Activated CD4-positive, alpha-beta T cell treated with anti-CD3 and anti-CD28 coated beads for 48 hours (primary cell): ENCODE results near the gene MORF4L2.
"Not testable (repeated sequence)": the region's sequence is repeated elsewhere in the genome, so short reads cannot be mapped to it uniquely, and the experiment has no call there.

Source experiments
- DNase-seq: peaks from one replicate; pipeline ENCODE4 v3.0.0-alpha.2; 2020

MORF4L2 gene

GRCh38 chrX:103678199-103678993 lies 8.1 kb downstream of the MORF4L2 start:
- no peak for DNase-seq

GRCh38 chrX:103674531-103675454 lies 11.7 kb downstream of the MORF4L2 start:
- no peak for DNase-seq

DNA sequence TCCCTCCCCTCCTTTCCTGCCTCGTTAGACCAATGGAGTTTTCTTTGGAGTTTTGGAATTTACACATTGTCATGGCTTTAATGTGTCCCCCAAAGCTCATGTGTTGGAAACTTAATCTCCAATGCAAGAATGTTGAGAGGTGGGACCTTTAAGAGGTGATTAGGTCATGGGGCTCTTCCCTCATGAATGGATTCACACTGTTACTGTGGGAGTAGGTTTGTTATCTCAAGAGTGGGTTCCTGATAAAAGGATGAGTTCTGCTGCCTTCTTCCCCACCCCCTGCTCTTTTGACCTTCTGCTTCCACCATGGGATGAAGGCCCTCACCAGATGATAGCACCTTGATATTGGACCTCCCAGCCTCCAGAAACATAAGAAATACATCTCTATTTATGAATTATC lies 16.8 kb downstream of the MORF4L2 start:
- DNase-seq: no peak

GRCh38 chrX:103666202-103667107 lies 20.0 kb downstream of the MORF4L2 start:
- no peak for DNase-seq

DNA sequence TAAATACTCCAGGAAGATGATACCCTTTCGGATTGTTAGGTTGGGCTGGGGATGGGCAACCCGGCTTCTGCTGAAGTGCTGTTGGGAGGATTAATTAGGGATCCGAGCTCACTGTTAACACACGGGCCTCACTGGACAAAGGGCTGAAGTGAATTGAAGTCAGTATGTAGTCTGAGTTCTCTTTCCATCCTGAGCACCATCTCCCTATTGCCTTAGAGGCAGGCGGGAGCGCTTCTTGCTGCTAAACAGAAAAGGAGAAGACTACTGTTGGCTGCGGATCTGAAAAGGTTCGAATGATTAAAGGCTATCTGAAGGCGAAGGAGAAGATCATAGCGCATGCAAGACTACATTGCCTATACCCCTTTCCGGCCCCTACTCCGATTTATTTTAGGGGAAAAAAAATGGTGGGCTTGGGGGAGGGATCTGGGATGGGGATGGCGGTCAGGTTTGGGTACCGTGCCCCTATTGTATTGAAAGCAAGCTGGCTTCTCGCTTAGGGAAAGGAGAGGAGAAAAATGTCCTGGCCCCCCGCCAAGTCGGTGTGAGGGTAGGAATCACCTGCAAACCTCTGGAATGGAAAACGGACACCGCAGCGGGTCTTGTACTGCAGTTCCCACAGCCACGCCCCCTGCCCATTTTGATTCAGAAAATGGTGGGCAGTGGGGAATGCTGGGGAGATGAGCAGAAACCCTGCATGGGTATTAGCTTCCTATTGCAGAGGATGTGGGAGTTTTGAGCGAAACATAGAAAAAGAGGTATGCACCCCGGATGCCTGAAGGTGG lies 22.3 kb downstream of the MORF4L2 start:
- no peak for DNase-seq

DNA sequence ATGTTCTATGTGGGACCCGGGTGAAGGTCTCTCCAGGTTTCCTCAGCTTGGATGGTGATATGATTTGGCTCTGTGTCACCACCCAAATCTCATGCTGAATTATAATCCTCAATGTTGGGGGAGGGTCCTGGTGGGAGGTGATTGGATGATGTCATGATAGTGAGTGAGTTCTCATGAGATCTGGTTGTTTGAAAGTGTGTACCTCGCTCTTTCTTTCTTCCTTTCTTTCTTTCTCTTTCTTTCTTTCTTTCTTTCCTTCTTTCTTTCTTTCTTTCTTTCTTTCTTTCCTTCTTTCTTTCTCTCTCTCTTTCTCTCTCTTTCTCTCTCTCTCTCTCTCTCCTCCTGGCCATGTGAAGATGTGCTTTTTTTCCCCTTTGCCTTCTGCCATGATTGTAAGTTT lies 27.0 kb downstream of the MORF4L2 start:
- DNase-seq: not testable (repeated sequence)

- no peak for DNase-seq
Observed at GRCh38 chrX:103658681-103659433, 27.6 kb downstream of the MORF4L2 start.

- DNase-seq: not testable (repeated sequence)
Observed at GRCh38 chrX:103657066-103657465, 29.4 kb downstream of the MORF4L2 start.

GRCh38 chrX:103656617-103657016 lies 29.9 kb downstream of the MORF4L2 start:
- no peak for DNase-seq

- not testable (repeated sequence) for DNase-seq
Observed at GRCh38 chrX:103655230-103656000, 31.1 kb downstream of the MORF4L2 start.

GRCh38 chrX:103651151-103651773 lies 35.2 kb downstream of the MORF4L2 start:
- DNase-seq: no peak

- no peak for DNase-seq
Observed at GRCh38 chrX:103647630-103648029, 38.9 kb downstream of the MORF4L2 start.

DNA sequence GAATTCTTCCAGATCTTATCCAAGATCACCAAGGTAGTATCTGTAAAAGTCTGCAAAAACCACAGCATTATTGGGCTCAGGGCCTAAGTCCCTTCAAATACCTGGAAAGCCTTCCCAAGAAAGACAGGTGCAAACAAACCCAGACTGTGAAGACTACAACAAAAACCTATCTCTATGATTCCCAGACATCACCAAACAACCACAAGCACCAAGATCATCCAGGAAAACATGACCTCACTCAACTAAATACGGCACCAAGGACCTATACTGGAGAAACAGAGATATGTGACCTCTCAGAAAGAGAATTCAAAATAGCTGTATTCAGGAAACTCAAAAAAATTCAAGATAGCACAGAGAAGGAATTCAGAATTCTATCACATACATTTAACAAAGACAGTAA lies 42.4 kb downstream of the MORF4L2 start:
- DNase-seq: no peak

DNA sequence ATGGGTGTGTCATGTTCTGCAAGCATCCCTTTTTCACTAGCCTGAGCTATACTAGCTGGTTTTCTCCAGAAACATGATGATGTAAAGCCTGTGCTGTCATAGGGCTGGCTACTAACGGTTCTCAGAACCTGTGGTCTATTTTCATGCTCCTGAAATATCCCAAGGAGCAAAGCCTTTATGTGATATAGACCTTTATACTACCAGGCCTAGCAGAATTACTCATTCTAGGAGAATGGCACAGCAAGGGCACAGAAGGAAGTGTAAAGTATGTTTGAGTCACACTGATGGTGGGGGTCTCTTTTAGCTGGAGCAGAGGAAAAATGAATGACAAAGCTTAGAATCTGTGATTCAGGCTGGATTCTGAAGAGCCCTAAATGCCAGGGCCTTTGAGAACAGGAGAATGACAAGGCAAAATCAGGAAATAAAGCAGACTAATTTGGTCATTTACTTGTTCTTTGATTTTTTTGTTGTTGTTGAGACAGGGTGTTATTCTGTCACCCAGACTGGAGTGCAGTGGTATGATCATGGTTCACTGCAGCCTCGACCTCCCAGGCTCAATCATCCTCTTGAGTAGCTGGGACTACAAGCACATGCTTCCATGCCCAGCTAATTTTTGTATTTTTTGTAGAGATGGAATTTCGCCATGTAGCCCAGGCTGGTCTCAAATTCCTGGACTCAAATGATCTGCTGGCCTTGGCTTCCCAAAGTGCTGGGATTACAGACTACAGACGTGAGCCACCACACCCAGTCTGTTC lies 45.9 kb downstream of the MORF4L2 start:
- no peak for DNase-seq

DNA sequence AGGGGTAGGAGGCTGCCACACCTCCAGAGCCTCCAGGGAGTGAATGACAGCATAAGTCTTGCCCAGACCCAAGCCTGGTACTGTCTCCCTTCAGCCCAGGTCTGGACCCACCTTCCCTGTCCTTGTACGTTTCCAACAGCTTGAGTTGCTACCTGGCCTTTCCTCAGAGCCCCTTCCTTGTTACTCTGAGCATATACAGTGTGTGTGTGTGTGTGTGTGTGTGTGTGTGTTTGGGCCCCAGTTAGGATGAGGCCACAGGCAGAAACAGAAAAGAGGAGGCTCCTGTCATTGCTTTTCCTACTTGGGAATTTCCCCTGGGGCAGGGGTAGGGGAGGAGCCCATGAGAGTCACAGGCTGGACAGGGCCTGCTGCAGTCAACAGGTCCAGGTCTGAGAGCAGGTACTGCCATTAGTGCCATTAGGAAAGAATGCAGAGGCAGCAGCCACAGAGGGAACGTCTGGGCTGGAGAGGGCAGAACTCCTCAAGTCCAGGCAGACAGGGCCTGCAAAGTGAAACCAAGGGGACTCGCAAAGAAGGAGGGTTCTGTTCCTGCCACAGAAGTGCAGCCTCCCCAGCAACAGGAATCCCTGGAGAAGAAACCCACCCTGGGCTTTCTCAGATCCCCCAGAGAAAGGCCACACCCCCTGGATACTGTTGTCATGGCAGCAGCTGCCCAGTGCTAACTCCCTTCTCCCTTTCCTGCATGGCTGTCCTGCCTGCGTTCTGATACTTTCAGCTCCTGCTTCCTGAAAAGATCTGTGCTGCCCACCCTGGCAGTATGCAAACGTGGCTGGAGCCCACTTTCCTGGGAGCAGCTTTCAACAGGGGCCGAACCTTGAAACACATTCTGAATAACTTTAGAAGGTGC lies 47.8 kb downstream of the MORF4L2 start:
- not testable (repeated sequence) for DNase-seq

DNA sequence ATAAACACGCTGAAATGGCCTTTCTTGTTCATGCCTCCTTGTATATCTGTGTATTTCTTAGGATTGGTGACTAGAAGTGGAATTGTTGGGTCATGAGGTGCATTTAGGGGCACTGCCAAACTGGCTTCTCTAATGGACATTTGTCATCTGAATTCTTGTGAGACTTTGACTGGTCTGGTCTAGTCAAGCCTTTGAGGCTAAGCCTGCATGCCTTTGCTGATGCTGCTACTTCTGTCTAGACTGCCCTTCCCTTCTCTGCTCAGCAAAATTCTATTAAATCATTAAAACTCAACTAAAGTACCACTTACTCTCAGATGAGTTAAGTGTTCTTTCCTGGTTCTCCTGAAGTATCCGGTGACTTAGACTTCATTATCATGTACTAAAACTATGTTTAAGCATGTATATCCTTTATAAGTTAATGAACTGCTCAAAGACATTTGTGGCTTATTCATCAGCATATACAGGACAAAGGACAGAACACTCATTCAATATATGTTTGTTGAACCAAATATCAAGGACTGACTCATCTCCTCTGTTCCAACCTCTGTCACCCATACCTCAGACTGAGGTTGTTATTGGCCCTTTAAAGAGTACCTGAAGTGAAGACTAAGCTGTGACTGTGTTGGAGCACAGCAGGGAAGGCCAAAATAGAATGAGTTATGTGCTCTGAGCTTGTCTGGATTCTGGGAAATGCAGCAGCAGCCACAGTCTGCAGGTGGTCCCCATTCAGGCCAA lies 48.7 kb downstream of the MORF4L2 start:
- no peak for DNase-seq

DNA sequence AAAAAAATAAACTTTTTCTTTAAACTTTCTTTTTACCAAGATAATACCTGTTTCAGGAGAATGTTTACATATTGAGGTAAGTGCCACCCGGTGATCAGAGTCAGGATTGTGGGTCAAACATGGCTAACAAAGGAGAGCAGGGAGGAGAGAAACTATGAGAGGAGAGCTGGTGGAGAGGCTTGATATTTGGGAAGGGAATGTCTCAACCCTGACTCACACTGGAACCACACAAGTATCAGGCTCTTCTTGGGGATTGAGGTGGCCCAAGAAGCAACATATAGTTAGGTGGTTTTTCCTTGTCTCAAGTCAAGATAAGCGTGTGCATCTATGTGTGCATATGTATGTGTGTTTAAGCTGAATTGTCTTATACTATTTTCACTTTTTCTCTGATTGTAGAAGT lies 51.1 kb downstream of the MORF4L2 start:
- DNase-seq: no peak
